Left cardiac atrium (tissue), 2 donors: ENCODE data around the gene LBX1. TPM values are rescaled to one million over a fixed set of nuclear protein-coding genes. Genes with fewer than 3 reads are reported as not detected.

Experiments used
- total RNA-seq, 2 donors: library from RNA; stranded (reverse); fragmentation: NEBNext Ultra II Directional; extraction: Animal tissue kit (Norgen Biotek cat#: 25700); gene quantifications; one replicate each; pipeline ENCODE4 v1.2.1, GENCODE V29; 2021
- donor health status: DM: no; HTN: yes; CAD: no; lungs with severe emphysema.
- donor health status: DM: yes; HTN: yes; CAD: no.

Gene LBX1
- total RNA-seq, 2 donors from 2014 or later = not detected

Other genes starting within 250 kb of the LBX1 start
- 10 to 100 TPM; 47.3 to 52.0 TPM for gene MRPL43, start 242.0 kb downstream of the LBX1 start, total RNA-seq
- 1 to 10 TPM; 4.8 to 6.5 TPM for gene TWNK, start 241.9 kb downstream of the LBX1 start, total RNA-seq
- gene LZTS2, start 229.7 kb downstream of the LBX1 start, total RNA-seq = 10 to 100 TPM; 43.9 to 47.7 TPM
- under 1 TPM; 0.44 to 0.50 TPM for gene PDZD7, start 198.3 kb downstream of the LBX1 start, total RNA-seq
- 10 to 100 TPM; 22.8 to 28.9 TPM for gene SFXN3, start 198.2 kb downstream of the LBX1 start, total RNA-seq
- gene KAZALD1, start 167.5 kb downstream of the LBX1 start, total RNA-seq = 1 to 10 TPM; 7.1 to 7.2 TPM
- gene TLX1, start 98.2 kb downstream of the LBX1 start, total RNA-seq = under 1 TPM in 1 of 2 donors, not detected in 1; 0.21 TPM
- gene BTRC, start 124.7 kb upstream of the LBX1 start, total RNA-seq = 10 to 100 TPM; 26.0 to 26.4 TPM